AG20443 (cell line): ENCODE data around the gene DDI2.

Experiments used
- DNase-seq: peaks from one replicate; pipeline ENCODE4 v3.0.0; 2012; ENCODE audit warnings: low spot score, mixed read lengths

Gene DDI2

DNA sequence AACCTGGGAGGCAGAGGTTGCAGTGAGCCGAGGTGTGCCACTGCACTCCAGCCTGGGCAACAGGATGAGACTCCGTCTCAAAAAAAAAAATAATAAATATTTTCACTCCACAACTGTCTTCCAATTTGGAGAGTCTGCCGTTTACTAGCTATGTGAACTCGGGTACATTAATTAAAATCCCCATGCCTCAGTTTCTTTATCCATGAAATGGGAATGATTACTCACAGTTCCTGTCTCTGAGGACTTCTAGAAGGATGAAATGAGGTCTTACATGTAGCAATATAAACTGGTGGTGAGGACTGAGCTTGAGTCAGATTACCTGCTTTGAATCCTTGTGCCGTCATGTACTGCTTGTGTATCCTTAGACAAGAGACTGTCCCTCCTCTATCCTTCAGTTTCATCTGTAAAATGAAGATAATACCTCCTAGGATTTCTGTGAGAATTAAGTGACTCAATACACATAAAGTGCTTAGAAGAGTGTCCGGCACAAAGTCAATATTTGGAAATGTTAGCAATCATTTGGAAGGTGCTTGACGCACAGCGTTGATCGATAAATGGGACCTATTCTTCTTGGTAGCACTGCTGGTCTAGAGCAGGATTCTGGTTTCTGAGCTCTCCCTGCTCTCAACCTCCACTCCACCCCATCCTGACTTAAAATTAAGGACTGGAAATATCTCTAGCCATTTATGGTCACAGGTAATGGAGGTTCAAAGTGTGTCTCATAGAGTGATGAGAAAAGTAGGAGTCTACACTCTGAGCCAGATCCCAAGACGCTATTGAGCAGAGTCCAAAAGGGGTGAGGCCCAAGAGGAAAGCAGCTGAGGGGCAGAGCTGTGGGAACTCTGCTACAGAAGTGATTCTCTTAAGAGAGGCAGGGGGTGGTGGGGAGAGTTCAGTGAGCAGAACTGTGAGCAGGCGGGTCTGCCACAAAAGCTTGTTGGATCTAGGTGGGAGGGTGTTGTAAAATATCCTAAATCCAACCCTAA, 11.6 kb upstream of the DDI2 start:
- no peak for DNase-seq

DNA sequence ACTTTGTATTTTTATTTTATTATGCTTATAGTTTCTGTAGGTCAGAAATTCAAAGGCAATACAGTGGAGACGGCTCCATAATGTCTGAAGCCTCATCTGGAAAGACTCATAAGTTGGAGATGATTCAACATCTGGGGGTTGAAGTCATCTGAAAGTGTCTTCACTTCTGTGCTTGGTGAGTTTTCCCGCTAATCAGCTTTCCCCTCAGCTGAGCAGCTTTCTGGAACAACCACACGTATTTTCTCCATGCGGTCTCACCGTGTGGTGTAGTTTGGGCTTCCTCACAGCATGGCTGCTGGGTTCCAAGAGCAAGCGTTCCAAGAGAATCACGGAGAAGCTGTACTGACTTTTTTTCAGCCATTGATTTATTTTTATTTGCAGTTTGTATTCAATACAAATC, 7.6 kb upstream of the DDI2 start:
- DNase-seq = no peak

DNA sequence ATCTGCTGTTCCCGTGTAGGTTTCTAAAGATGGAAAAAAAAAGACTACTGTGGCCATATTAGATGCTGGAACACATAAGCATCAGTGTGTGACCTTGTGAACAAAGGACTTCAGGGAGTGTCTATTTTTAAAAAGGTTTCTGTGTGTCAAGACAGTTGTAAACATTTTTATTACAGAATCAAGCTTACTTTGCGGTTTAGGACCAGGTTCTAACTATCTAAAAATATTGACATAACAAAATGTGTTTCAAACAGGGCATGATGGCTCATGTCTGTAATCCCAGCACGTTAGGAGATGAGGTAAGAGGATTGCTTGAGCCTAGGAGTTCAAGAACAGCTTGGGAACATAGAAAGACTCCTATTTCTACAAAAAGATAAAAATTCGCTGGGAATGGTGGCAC, 7.1 kb upstream of the DDI2 start:
- no peak for DNase-seq

DNA sequence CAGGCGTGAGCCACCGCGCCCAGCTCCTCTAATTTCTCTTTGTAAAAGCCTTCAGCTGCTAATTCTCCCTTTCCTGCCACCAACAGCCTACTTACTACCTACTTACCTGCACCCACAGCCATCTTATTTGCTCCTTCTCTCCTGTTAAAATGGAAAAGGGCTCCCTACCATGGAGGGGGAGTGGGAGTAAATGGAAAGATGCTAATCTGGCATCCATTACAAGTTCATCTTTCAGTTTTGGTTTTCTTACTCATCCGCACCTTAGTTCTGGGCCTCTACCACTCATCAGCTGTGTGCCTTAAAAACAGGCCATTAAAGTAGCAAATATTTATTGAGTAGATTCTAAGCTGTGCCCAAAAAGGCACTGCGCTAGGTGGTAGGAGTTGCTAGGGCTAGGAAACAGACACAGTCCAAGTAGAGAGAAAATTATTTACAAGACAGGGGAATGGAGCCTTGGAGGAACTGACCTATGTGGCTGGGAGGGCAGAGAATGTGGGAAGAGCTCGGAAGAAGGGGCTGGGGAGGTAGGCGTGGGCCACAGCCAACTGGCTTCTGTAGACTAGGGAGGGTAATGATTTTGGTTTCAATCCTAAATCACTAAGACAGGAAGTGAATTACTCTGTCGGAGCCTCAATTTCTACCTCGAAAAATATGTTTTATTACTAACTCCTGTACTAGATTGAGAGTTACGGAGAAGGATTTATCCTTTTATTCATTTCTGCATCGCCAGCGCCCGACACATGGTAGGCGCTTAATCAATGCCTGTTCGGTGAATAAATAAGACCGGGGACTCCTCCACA, 685 bp upstream of the DDI2 start:
- DNase-seq = peak; percentile 32

DNA sequence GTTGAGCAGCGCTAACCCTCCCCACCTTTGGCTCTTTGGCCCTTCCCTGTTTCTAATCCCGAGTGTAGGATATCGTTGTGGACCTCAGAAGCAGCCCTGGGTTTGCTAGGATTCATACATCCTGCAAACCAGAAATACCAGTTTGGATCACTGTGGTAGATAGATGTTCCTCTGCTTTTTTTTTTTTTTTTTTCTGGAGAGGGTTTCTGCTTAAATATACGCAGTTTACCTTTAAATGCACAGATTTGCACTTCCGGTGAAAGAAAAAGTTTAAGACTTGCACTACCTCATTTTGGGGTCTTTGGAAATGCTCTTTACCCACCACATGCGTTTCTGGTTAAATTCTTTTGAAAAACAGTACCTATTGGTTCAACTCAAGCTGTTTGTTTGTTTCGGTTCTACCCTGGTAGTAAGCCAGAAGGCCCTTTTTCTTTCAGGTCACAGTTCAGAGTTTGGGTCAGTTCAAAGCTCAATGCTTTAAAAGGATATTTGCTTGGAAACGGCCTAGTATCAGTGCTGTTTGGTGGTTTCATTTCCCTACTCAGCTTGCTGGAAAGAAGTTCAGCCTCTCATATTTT, 908 bp downstream of the DDI2 start:
- DNase-seq = no peak

DNA sequence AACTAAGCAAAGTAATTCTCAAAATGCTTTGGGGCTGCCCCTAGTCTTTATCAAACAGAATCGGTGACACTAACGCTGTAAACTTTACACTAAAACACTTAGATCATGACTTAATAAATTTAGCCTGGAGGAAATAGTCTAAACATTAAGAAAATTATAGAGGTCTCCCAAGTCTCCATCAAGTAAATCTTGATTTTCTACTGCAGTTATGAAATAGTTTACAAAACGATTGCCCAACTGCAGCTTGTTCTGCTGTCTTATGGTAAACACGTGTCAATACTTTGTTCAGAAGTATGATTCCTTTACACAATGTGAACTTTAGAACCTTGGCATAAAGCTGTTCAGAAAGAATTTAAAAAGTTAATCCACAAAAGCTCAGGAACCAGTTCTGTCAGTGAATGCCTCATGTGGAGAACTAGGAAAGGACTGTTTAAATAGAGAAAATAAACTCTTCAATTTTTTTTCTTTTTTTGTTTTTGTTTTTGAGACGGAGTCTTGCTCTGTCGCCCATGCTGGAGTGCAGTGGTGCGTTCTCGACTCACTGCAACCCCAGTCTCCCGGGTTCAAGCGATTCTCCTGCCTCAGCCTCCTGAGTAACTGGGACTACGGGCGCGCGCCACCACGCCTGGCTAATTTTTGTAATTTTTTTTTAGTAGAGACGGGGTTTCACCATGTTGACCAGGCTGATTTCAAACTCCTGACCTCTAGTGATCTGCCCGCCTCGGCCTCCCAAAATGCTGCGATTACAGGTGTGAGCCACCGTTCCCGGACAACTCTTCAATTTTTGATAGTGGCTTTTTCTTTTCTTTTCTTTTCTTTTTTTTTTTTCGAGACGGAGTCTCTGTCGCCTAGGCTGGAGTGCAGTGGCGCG, 1.6 kb downstream of the DDI2 start:
- peak; percentile 49 for DNase-seq

DNA sequence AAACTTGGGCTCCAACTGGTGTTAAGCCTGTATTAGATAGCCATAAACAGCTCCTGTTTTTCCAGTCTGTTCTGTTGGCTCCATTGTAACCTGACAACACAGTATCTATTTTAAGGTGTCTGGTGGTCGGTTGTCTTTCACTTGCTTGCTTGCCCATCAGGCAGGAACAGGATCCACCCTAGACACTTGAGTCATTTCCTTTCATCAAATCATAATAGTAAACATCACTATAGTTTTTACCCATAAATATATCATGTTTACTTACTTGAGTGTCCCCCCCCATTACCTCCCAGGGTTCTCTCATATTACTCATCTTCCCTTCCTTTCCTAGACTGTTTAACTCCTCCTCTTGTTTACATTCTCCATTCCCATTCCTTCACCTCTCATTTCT, 2.9 kb downstream of the DDI2 start:
- no peak for DNase-seq

DNA sequence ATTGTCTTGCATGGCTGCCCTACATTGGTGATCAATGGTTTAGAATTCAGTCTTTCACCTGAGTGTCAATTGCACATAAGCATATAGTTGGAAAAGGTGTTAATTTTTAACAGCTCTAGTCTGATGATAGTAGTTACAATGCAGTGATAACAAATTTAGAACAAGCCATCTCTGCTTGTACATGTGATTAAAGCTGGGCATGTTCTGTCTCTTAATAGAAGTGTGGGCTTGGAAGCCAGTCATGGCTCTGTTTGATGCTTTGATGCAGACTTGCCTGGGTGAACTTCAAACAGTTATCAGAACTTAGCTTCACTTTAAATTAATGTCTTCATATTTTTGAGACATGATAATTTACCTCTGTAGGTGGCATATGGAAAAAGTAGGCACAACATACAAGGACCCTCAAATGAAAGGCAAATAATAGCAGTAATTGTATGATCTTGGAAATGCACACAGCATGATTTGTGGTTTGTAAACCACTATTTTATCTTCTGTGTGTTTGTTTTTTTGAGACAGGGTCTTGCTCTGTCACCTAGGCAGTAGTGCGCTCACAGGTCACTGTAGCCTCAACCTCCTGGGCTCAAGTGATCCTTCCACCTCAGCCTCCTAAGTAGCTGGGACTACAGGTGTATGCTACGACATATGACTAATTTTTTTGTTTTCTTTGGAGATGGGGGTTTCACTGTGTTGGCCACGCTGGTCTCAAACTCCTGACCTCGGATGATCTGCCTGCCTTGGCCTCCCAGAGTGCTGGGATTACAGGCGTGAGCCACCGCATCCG, 3.8 kb downstream of the DDI2 start:
- no peak for DNase-seq

DNA sequence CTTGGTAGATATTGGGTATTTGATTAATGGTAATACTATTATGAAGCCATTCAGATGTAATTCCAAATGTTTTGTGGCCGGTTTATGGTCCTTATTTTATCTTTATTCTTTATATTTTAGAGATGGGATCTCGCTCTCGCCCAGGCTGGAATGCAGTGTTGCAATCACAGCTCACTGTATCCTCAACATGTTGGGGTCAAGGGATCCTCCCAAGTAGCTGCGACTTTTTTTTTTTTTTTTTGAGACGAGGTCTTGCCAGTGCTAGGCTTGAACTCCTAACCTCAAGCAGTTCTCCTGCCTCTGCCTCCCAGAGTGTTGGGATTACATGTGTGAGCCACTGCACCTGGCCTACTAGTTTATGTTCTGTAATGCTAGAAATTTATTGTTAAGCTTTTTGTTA, 4.7 kb downstream of the DDI2 start:
- DNase-seq = peak; percentile 25

DNA sequence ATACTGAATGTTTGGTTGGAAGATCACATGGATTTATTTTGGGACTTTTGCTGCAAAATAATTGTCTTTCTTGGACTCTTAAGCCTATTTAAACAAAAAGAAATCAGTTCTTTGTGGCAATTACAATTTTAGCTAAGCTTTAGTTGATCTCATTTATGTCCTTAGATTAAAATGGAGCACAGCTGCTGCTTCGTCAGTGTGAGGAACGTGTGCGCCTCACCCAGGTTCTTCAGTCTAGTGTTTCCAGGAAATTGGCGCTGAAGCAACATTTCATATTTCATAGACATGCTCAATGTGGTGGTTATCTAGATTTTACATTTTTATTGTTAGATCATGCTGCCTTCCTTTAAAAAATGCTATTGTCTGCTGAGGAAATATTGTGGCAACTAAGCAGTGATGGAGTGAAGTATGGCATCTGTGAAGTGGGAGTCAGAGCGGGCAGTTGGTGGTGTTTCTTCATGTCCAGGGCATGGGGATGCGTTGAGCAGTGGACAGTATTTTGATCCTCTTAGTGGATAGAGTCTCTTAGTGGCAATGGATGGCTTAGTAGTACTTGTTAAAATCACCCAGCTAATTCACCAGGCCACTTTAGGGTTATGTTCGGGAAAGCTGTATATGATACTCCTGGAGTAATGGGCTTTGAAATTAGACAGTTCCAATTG, 5.6 kb downstream of the DDI2 start:
- DNase-seq = no peak

DNA sequence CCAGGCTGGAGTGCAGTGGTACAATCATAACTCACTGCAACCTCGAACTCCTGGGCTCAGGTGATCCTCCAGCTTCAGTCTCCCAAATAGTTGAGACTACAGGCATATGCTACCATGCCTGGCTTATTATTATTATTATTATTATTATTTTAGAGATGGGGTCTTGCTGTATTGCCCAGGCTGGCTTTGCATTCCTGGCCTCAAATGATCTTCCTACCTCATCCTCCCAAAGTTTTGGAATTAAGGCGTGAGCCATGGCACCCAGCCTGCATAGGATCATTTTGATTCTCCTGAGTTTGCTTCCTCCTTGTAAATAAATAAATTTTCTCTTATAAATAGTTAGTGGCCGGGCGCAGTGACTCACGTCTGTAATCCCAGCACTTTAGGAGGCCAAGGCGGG, 6.2 kb downstream of the DDI2 start:
- DNase-seq = no peak

DNA sequence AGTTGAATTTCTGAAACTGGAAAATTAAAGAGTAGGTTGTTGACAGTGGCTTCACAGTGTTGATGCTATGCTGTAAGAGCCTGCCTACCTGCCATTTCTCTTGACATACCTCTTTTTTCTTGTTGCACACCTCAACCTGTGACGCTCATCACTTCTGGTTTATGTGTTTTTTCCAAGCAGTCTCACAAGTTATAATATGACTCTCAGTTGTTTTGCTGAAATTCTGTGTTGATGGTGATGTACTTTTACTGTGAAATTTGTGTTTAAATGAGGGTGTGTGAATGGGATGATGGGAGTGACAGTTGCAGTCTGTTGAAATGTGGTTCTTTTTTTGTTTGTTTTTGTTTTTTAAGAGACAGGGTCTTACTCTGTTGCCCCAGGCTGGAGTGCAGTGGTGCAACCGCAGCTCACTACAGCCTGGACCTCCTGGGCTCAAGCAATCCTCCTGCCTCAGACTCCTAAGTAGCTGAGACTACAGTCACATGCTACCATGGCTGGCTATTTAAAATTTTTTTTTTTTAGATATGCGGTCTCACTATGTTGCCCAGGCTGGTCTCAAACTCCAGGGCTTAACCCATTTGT, 7.0 kb downstream of the DDI2 start:
- DNase-seq = no peak

DNA sequence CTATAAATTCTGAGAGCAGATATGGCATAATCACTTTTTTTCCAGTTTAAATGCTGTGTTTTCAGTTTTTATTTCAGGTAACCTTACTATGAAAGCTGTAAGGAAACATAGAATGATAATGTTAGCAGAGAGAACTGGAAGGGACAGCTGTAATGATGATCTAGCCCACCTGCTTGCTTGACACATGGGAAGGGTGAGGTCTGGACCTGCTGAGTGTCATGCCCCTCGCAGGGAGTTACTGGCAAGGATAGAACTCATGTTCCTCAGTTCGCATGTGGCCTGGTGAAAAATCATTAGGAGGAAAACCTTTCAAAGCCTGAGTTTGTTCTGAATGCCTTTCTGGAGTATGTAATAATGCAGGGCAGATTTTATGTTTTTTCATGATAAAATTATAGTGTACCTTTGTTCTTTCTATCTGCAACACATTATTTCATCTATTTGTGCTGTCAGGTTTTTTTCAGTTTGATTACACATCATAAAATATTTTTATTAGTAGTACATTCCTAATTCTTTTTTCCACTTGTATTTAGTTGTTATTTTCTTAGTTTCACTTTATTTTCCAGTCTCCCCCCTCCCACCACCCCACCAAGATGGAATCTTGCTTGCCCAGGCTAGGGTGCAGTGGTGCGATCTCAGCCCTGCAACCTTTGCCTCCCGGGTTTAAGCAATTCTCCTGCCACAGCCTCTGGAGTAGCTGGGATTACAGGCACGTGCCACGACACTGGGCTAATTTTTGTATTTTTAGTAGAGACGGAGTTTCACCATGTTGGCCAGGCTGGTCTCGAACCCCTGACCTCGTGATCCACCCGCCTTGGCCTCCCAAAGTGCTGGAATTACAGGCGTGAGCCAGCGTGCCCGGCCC, 8.0 kb downstream of the DDI2 start:
- DNase-seq = no peak

DNA sequence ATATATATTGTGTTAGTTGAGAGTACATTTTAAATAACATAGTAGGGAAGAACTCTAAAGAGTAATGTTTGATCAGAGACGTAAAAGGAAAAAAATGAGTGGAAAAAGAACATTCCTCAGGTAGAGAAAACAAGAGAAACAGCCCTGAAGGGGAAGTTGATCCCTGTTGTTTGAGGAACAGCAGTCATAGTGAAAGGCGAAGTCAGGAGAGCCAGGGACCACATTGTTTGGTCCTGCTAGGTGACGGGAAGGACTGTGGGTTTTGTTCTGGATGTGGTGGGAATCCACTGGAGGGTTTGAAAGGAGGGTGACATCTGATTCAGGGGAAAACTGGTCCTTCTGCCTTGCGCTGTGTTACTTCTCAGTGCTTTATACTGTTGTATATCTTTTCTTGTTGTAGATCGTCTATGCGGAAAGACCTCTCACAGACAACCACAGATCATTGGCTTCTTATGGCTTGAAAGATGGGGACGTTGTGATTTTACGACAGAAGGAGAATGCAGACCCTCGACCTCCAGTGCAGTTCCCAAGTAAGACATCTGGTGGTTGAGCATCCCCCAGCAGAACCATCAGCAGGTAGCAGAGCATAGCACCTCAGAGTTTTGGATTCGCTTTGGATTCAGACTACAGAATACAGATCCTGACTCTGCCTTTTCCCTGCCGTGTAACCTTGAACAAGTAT, 9.2 kb downstream of the DDI2 start:
- DNase-seq = no peak

DNA sequence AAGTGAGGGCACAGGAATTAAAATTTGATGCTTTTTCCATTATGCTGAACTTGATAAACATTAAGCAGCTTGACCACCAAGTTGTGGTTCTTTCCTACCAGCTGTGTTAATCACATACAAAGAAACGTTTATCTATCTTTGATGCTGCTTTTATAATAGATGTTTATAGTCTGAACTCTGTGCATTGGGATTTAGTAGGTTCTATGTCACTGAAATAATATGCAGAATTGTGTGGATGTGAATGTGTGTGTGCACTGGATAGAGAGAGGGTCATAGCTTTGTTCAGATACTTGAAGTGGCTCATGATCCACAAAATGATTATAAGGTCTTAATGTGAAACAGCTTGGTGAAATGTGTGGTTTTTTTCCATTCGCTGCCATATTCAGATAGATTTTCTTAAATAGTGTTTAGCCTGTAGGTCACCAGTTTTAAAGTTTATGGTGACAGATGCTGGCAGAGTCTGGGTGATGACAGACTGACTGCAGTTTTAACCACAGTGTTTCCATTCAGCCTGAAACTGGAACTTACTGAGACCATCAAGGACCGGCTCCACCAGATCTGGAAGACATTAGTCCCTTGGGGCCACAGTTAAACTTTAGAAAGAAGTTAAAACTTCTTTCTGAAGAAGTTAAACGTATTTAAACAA, 10.2 kb downstream of the DDI2 start:
- peak; percentile 33 for DNase-seq

DNA sequence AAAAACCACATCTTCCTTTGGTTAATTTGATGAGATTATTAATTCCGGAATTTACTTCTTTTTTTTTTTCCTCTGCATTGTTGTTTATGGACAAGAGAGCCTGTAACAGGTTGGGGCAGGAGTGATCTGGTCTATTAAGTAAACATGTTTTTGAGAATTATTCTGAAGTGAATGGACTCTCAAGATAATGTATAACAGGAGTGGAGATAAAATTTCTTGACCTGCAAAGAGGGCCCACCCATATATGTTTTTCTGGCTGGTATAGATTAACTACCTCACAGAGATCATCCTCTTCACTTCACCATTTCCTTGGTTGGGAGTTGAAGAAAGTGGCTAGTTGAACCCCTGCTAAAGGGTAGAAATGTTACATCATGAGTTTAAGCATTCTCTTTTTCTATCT, 10.7 kb downstream of the DDI2 start:
- no peak for DNase-seq

DNA sequence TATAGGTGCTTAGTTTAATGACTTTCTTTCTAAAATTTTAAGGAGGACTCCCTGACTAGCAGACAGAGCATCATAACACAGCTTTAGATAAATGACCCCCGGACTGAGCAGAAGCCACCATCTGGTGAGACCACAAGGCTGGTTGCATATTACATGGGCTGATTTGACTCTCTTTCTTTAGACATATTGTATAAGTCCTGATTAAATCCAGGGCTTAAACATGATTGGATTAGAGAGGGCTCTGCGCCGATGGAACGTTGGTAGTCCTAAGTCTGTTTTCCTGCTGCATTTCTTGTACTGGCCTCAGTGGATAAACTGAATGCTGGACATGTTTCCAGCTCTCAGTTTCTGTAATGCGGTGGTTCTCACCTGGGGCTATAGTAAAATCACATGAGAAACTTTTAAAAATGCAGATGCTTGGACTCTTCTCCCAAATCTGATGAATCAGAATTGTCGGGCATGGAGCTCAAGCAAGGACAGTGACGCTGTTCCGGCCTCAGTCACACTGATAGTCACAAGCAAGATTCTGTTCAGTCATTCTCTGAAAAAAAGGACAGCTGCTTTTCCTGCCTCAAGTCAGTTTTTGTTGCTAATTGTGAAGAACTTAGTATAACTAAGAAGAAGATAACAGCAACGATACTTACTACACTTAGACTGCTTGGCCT, 16.6 kb downstream of the DDI2 start:
- DNase-seq = no peak
